GM18909 (cell line): ENCODE measurements around the gene SREBF2.
"Not testable (repeated sequence)": the region's sequence is repeated elsewhere in the genome, so short reads cannot be mapped to it uniquely, and the experiment has no call there.

Source experiments
- ATAC-seq: cut with Tn5 transposase; IDR thresholded peaks from one replicate; pipeline ENCODE4 v1.9.1; 2021; ENCODE audit warnings: mild to moderate bottlenecking; ENCODE audit not compliant: unreplicated experiment, poor library complexity

Gene SREBF2

GRCh38 chr22:41820447-41820846 lies 12.5 kb upstream of the SREBF2 start:
- ATAC-seq: no peak

GRCh38 chr22:41821471-41822316 lies 11.2 kb upstream of the SREBF2 start:
- ATAC-seq: no peak

GRCh38 chr22:41822317-41823057 lies 10.4 kb upstream of the SREBF2 start:
- ATAC-seq: no peak

GRCh38 chr22:41823797-41824196 lies 9.1 kb upstream of the SREBF2 start:
- no peak for ATAC-seq

GRCh38 chr22:41825376-41825775 lies 7.5 kb upstream of the SREBF2 start:
- ATAC-seq: no peak

- ATAC-seq: no peak
Observed at GRCh38 chr22:41826021-41826420, 6.9 kb upstream of the SREBF2 start.

GRCh38 chr22:41826430-41827383 lies 6.2 kb upstream of the SREBF2 start:
- no peak for ATAC-seq

- no peak for ATAC-seq
Observed at GRCh38 chr22:41827671-41828070, 5.2 kb upstream of the SREBF2 start.

- ATAC-seq: no peak
Observed at GRCh38 chr22:41828516-41828915, 4.4 kb upstream of the SREBF2 start.

- no peak for ATAC-seq
Observed at GRCh38 chr22:41830174-41830573, 2.7 kb upstream of the SREBF2 start.

- ATAC-seq: no peak
Observed at GRCh38 chr22:41831383-41831782, 1.5 kb upstream of the SREBF2 start.

GRCh38 chr22:41831828-41832552 lies 915 bp upstream of the SREBF2 start:
- peak; percentile 15 for ATAC-seq

- peak; percentile 11 for ATAC-seq
Observed at GRCh38 chr22:41833369-41834004, 582 bp downstream of the SREBF2 start.

- no peak for ATAC-seq
Observed at GRCh38 chr22:41834005-41834944, 1.4 kb downstream of the SREBF2 start.

GRCh38 chr22:41835462-41835861 lies 2.6 kb downstream of the SREBF2 start:
- ATAC-seq: not testable (repeated sequence)

GRCh38 chr22:41836551-41836950 lies 3.6 kb downstream of the SREBF2 start:
- ATAC-seq: no peak

- no peak for ATAC-seq
Observed at GRCh38 chr22:41838842-41839618, 6.1 kb downstream of the SREBF2 start.

GRCh38 chr22:41840216-41840615 lies 7.3 kb downstream of the SREBF2 start:
- no peak for ATAC-seq
